ENCODE measurements around the gene CEBPE.

The CEBPE gene

DNA sequence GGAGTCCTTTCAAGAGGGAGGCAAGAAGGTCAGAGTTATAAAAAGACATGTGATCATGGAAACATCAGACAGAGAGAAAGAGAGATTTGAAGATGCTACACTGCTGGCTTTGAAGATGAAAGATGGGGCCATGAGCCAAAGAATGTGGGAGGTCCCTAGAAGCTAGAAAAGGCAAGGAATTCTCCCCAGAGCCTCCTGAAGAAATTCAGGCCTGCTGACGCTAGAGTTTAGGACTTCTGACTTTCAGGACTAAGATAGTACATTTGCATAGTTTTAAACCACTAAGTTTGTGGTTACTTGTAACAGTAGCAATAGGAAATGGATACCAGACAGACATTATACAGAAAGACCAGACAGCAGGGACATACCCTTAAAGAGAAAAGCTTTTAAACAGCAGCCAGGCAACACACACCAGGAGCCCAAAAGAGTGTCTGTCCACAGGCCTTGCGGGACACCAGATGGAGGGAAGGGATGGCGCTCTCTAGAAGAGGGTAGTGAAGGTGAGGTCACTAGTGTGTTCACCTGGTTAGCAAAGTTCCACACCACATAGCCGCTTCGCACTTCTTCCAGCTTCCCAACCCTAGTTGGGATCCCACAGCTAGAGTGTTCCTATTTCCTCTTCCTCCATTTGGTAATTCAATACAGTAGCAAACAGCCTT lies 29.7 kb upstream of the CEBPE start:
- no peak overlapping the region for H3K9ac ChIP-seq (ENCODE audit: low read length)
- H3K4me2 ChIP-seq (ENCODE audit: low read length) = no peak overlapping the region
- H3K9me2 ChIP-seq (ENCODE audit: low read depth, low read length) = no peaks in the 10 kb centered on the region
- no peak overlapping the region for H3K27ac ChIP-seq (ENCODE audit: low read depth, low read length, poor library complexity, severe bottlenecking)
- no peaks in the 10 kb centered on the region for H3K36me3 ChIP-seq (ENCODE audit: insufficient read depth, low read length)
- H2AFZ ChIP-seq (ENCODE audit: low read length) = no peak overlapping the region
- H3K27me3 ChIP-seq (ENCODE audit: insufficient read depth, low read length) = peaks cover 8% of the 10 kb centered on the region; the same call in 1 of the 2 replicates
- no peaks in the 10 kb centered on the region for H3K4me1 ChIP-seq (ENCODE audit: insufficient read depth, low read length, severe bottlenecking)
- no peak overlapping the region for H3K4me3 ChIP-seq (ENCODE audit: low read depth, low read length, poor library complexity, severe bottlenecking)
- no peaks in the 10 kb centered on the region for H3F3A ChIP-seq (ENCODE audit: insufficient read depth, low read length)
- H3K79me2 ChIP-seq (ENCODE audit: insufficient read depth, low read length) = no peaks in the 10 kb centered on the region
- no peaks in the 10 kb centered on the region for H4K20me1 ChIP-seq (ENCODE audit: insufficient read depth, low read length)
- no peaks in the 10 kb centered on the region for H3K9me3 ChIP-seq (ENCODE audit: low read length)
- TF ChIP-seq CTCF (IDR thresholded peaks at IDR 0.05; ENCODE audit: low read length) = no peak
- TF ChIP-seq EZH2 (IDR thresholded peaks at IDR 0.05; ENCODE audit: borderline replicate concordance, low read length) = no peak

DNA sequence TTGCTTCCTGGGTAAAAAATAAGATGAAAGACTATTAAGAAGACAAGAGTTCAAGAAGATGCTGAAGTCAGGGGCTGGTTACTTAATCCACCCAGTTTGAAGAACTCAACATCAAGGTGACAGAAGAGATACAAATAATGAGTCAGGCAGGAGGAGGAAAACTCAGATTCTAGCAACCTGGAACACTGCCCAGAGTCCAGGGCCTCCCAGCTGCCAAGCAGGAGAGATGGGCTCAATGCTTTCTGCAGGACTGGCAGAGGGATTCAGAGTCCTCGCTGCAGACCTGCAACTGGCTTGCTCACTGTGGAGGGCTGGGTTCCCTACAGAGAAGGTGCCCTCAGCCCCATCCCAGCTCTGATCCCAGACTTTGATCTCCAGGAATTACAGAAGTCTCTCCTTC lies 28.6 kb upstream of the CEBPE start:
- H3F3A ChIP-seq (ENCODE audit: insufficient read depth, low read length) = no peaks in the 10 kb centered on the region
- H4K20me1 ChIP-seq (ENCODE audit: insufficient read depth, low read length) = no peaks in the 10 kb centered on the region
- H3K9me3 ChIP-seq (ENCODE audit: low read length) = no peaks in the 10 kb centered on the region
- peaks cover 9% of the 10 kb centered on the region; the same call in 1 of the 2 replicates for H3K27me3 ChIP-seq (ENCODE audit: insufficient read depth, low read length)
- no peaks in the 10 kb centered on the region for H3K9me2 ChIP-seq (ENCODE audit: low read depth, low read length)
- TF ChIP-seq EZH2 (IDR thresholded peaks at IDR 0.05; ENCODE audit: borderline replicate concordance, low read length) = no peak
- no peak for TF ChIP-seq CTCF (IDR thresholded peaks at IDR 0.05; ENCODE audit: low read length)
- no peak overlapping the region for H3K4me2 ChIP-seq (ENCODE audit: low read length)
- no peaks in the 10 kb centered on the region for H3K79me2 ChIP-seq (ENCODE audit: insufficient read depth, low read length)
- no peak overlapping the region for H3K27ac ChIP-seq (ENCODE audit: low read depth, low read length, poor library complexity, severe bottlenecking)
- H3K9ac ChIP-seq (ENCODE audit: low read length) = no peak overlapping the region
- H2AFZ ChIP-seq (ENCODE audit: low read length) = no peak overlapping the region
- no peak overlapping the region for H3K4me3 ChIP-seq (ENCODE audit: low read depth, low read length, poor library complexity, severe bottlenecking)
- H3K36me3 ChIP-seq (ENCODE audit: insufficient read depth, low read length) = no peaks in the 10 kb centered on the region
- H3K4me1 ChIP-seq (ENCODE audit: insufficient read depth, low read length, severe bottlenecking) = no peaks in the 10 kb centered on the region

DNA sequence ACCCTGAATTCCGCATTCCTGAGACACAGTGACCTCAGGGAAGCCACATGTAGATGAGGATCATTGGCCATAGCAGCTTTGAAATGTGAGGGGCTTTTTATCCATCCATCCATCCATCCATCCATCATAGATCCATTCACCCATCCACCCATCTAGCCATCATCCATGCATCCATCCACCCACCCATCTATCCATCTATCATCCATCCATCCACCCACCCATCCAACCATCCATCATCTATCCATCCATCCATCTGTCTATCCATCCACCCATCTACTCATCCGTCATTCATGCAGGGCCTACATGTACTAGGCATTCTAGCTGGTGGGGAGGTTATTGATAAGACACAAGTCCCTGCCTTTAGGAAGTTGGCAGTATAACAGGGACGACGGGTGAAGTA lies 27.9 kb upstream of the CEBPE start:
- Histone ChIP-seq H3K9me2 (ENCODE audit: low read depth, low read length) (no peaks in the 10 kb centered on the region), H3K36me3 (ENCODE audit: insufficient read depth, low read length) (no peaks in the 10 kb centered on the region), H3K27me3 (ENCODE audit: insufficient read depth, low read length) (peaks cover 11% of the 10 kb centered on the region; the same call in 1 of the 2 replicates), H4K20me1 (ENCODE audit: insufficient read depth, low read length) (no peaks in the 10 kb centered on the region), H3K79me2 (ENCODE audit: insufficient read depth, low read length) (no peaks in the 10 kb centered on the region), H3K9me3 (ENCODE audit: low read length) (no peaks in the 10 kb centered on the region), H2AFZ (ENCODE audit: low read length) (no peak overlapping the region), H3K27ac (ENCODE audit: low read depth, low read length, poor library complexity, severe bottlenecking) (no peak overlapping the region), H3K4me2 (ENCODE audit: low read length) (no peak overlapping the region), H3K4me1 (ENCODE audit: insufficient read depth, low read length, severe bottlenecking) (no peaks in the 10 kb centered on the region), H3K4me3 (ENCODE audit: low read depth, low read length, poor library complexity, severe bottlenecking) (no peak overlapping the region), H3F3A (ENCODE audit: insufficient read depth, low read length) (no peaks in the 10 kb centered on the region), H3K9ac (ENCODE audit: low read length) (no peak overlapping the region)
- TF ChIP-seq EZH2 (IDR thresholded peaks at IDR 0.05; ENCODE audit: borderline replicate concordance, low read length) (no peak), CTCF (IDR thresholded peaks at IDR 0.05; ENCODE audit: low read length) (no peak)

All from OCI-LY1 (cell line).